Measurements from ENCODE around the gene GCAT.
"Not testable (repeated sequence)": the region's sequence is repeated elsewhere in the genome, so short reads cannot be mapped to it uniquely, and the experiment has no call there.

Gene GCAT

GRCh38 chr22:37782340-37783168 is 25.2 kb upstream of the GCAT start:
- DNase-seq (ENCODE audit: low read depth in 1 of 2, low spot score in 1 of 2): no peak

- no peak for DNase-seq (ENCODE audit: low read depth in 1 of 2, low spot score in 1 of 2)
Measured at GRCh38 chr22:37784829-37785495, 22.8 kb upstream of the GCAT start.

DNA sequence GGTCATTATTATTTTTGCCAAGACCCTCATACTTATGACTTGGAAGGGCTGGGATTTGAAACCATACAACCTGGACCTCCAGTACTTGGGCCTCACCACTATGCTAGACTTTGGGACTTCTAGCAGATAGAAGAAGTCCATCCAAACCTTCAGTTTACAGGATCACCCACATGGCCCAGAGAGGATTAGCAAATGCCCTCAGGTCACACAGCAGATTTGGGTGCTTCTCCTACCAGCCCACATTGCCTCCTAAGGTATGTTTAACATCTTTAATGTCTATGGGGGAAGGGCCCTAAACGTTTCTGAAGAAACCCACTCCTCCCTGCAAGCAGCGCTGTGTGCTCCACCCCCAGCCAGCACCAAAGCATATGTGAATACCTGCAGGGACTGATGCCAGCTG is 17.5 kb upstream of the GCAT start:
- DNase-seq (ENCODE audit: low read depth in 1 of 2, low spot score in 1 of 2): no peak

DNA sequence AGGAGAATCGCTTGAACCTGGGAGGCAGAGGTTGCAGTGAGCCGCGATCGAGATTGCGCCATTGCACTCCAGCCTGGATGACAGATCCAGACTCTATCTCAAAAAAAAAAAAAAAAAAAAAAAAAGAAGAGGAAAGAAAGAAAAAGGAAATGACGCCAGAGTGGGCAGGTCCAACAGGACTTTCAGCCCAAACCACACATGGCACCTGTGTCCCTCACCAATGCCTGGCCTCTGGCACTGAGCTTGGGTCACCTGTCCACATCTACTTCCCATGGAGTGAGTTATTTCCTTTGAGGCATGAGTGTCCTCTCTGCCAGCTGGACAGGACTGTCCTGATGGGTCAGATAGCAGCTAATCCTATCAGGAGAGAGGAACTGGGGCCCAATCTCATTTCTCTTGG is 15.2 kb upstream of the GCAT start:
- DNase-seq (ENCODE audit: low read depth in 1 of 2, low spot score in 1 of 2): no peak

GRCh38 chr22:37794376-37794775 is 13.4 kb upstream of the GCAT start:
- DNase-seq (ENCODE audit: low read depth in 1 of 2, low spot score in 1 of 2): no peak

DNA sequence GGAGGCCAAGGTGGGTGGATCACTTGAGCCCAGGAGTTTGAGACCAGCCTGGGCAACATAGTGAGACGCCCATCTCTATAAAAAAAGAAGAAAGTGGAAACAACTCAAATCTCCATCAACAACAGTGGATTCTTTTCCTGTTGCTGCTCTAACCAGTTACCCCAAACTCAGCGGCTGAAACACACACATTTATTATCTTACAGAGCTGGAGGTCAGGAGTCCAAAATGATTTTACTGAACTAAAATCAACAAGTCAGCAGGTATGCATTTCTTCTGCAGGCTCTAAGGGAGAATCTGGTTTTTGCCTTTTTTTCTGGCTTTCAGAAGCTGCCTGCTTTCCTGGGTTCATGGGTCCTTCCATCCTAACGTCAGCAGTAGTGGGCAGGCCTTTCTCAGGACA is 11.7 kb upstream of the GCAT start:
- DNase-seq (ENCODE audit: low read depth in 1 of 2, low spot score in 1 of 2): no peak

DNA sequence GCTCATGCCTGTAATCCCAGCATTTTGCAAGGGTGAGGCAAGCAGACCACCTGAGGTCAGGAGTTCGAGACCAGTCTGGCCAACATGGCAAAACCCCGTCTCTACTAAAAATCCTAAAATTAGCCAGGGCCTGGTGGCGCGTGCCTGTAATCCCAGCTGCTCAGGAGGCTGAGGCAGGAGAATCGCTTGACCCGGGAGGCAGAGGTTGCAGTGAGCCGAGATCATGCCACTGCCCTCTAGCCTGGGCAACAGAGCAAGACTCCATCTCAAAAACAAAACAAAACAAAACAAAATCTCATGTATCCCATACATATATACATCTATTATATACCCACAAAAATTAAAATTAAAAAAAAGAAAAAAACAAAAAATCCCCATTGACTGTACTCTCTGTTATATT is 10.5 kb upstream of the GCAT start:
- not testable (repeated sequence) for DNase-seq (ENCODE audit: low read depth in 1 of 2, low spot score in 1 of 2)

DNA sequence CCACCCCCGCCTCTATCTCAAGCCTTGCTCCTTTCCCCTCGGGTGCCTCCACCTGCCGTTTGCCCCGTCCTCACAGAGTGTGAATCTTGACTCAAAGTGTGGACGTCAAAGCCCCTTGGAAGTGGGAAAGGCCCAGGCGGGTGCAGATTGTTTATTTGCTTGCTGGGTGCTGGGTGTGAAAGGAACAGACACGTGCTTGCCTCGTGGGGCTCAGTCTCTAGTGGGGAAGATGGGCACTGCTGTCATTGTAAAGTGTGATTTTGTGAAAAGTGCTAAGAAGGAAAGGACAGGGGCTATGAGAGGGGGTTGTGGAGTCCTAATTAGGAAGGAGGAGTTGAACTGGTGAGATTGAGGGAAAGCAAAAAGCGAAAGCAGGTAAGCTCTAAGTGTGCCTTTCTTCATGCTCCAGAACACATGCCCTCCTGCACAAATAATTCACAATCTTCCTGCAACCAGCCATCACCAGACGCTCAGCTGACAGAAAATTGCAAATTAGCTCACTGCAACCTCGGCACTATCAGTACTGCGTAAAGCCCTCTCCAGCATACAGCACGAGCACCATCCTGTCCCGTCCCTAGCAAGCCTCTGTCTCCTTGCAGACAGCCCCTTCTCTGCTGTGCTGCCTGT is 9.7 kb upstream of the GCAT start:
- DNase-seq (ENCODE audit: low read depth in 1 of 2, low spot score in 1 of 2): no peak

DNA sequence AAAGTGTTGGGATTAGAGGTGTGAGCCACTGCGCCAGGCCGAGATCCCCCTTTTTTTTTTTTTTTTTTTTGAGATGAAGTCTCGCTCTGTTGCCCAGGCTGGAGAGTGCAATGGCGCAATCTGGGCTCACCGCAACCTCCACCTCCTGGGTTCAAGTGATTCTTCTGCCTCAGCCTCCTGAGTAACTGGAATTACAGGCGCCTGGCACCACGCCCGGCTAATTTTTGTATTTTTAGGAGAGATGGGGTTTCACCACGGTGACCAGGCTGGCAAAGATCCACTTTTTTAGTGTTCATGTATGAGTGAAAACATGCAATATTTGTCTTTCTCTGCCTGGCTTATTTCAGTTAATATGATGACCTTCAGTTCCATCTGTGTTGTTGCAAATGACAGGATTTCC is 7.8 kb upstream of the GCAT start:
- DNase-seq (ENCODE audit: low read depth in 1 of 2, low spot score in 1 of 2): not testable (repeated sequence)

- no peak for DNase-seq (ENCODE audit: low read depth in 1 of 2, low spot score in 1 of 2)
Measured at GRCh38 chr22:37801946-37802309, 5.8 kb upstream of the GCAT start.

DNA sequence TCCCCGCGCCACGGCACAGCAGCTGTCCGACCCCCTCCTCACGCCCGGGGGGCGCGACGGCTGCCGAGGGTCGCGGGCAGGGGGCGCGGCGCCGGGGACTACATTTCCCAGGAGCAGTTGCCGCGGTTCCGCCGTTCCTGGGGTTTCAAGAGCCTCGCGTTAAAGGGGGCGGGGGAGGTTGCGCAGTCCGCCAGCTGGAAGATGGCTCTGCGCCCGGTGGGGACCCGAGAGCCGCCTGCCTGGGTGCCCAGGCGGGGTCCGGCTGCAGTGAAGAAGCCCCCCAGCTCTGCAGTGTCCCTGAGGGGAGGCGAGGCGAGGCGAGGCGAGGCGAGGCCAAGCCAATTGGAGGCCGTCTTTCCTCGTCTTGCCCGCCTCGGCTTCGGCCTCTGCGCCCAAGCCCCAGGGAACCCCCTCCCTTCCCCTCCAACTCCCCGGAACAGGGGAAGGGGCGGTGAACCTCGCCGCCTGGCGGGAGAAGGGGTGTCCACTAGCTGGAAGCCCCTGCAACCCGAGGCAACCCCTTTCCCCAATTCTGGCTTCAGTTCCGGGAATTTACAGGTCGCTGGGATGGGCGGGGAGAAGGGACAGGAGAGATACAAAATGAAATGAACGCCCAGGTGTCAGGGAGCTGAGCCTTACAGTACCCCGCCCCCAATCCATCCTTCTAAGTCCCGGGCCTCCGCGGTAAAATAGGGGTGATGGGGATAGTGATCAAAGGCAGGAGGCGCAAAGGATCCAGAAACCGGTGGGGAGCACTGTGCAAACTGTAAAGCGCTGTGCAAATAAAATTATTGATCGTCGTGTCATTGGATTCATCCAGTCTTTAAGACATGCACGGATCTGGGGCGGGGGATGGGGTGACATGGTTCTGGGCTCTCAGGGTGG is 5.2 kb upstream of the GCAT start:
- DNase-seq (ENCODE audit: low read depth in 1 of 2, low spot score in 1 of 2): no peak

DNA sequence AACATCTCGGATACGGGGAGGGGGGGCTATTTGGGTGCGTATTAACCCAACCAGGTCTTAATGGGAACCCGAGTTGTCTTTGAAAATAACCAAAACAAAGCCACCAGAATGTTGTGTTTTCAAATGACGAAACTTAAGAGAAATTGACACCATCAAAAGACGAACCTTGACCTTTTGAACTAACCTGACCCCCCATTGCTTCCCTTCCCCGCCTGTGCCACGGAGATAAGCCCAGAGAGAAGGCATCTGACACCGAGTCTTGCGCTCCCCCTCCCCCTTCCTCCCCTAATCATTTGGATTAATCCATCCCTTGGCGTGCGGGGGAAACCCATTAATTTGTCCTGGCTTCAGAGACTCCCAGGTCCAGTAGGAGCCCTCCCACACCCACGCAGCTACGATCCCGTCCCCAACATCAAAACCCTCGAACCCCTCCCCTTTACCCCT is 4.5 kb upstream of the GCAT start:
- DNase-seq (ENCODE audit: low read depth in 1 of 2, low spot score in 1 of 2): no peak

DNA sequence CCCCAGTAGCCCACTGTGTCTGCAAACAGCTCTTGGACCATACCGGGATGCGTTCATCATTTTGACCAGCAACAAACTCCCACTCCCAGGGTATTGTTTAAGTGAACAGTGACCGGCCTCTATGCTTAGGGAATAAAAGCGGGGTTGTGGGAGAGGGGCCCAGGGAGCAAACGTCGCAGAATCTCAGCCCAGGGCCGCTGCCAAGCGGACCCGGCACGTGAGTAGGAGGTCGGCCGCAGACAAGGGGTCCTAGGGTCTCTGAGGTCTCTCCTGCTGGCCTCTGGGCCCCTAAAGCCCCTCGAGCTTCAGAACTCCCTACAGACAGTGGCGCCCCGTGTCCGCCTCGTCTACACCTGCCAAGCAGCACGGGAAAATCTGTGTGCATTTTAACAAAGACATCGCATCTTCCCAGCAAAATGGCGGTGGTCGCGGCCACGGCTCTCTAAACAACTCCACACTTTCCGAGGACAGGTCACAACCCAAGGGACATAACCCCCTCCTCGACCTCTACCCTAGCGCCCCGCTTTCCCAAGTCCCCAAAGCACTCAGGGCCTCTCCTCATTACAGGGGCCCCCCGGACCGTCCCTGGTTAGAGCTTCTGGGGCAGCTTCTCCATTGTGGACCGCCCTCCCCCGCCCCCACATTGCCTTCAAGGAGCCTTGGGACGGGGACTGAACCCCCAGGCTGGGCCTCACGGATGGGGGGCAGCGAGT is 3.9 kb upstream of the GCAT start:
- DNase-seq (ENCODE audit: low read depth in 1 of 2, low spot score in 1 of 2): no peak

DNA sequence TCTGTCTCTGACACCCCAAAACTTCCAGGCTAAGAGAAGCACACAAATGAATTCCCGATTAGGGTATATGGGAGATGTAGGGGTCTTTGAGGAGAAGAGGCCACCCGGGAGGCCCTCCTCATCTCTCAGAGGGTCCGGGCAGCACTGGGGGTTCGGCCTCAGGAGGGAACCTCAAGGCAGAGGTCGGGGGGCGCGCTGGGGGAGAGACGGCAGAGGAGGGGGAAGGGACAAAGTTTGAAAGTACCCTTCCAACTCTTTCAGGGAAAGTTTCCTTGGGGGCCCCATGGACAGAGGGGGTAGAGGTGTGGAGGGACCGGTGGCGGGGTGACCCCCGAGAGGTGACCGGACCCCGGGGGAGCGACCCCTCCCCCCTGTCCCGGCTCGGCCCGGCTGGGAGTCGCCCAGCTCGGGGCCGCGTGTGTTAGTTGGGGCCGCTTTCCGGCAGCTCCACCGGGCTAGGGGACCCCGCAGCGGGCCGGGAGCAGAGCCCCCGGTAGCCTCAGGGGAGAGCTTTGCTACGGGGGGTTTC is 3.3 kb upstream of the GCAT start:
- no peak for DNase-seq (ENCODE audit: low read depth in 1 of 2, low spot score in 1 of 2)

DNA sequence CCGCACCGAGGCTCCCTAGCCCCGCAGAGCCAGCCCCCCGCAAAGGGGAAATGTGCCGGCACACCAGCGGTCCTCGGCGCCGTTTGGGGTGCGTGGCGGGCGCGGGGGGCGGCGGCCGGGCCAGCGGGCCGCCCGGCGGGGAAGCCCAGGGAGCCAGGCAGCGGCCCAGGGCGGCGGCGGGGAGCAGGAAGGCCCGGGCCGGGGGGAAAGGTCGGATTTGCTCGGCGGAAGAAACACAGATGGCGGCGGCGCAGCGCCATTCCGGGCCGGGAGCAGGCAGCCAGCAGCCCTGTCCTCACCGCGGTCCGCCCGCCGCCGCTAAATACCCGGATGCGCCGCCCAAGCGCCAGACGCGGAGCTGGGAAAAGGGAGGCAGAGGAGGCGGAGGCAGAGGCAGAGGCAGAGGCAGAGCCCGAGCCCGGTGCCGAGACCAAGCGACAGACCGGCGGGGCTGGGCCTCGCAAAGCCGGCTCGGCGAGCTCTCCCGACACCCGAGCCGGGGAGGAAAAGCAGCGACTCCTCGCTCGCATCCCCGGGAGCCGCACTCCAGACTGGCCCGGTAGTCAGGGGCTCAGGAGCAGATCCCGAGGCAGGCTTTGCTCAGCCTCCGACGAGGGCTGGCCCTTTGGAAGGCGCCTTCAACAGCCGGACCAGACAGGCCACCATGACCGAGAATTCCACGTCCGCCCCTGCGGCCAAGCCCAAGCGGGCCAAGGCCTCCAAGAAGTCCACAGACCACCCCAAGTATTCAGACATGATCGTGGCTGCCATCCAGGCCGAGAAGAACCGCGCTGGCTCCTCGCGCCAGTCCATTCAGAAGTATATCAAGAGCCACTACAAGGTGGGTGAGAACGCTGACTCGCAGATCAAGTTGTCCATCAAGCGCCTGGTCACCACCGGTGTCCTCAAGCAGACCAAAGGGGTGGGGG is 2.6 kb upstream of the GCAT start:
- DNase-seq (ENCODE audit: low read depth in 1 of 2, low spot score in 1 of 2): peak; percentile 38 to 40

DNA sequence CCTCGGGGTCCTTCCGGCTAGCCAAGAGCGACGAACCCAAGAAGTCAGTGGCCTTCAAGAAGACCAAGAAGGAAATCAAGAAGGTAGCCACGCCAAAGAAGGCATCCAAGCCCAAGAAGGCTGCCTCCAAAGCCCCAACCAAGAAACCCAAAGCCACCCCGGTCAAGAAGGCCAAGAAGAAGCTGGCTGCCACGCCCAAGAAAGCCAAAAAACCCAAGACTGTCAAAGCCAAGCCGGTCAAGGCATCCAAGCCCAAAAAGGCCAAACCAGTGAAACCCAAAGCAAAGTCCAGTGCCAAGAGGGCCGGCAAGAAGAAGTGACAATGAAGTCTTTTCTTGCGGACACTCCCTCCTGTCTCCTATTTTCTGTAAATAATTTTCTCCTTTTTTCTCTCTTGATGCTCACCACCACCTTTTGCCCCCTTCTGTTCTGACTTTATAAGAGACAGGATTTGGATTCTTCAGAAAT is 1.9 kb upstream of the GCAT start:
- DNase-seq (ENCODE audit: low read depth in 1 of 2, low spot score in 1 of 2): no peak

- DNase-seq (ENCODE audit: low read depth in 1 of 2, low spot score in 1 of 2): no peak
Measured at GRCh38 chr22:37806409-37807333, 1.1 kb upstream of the GCAT start.

DNA sequence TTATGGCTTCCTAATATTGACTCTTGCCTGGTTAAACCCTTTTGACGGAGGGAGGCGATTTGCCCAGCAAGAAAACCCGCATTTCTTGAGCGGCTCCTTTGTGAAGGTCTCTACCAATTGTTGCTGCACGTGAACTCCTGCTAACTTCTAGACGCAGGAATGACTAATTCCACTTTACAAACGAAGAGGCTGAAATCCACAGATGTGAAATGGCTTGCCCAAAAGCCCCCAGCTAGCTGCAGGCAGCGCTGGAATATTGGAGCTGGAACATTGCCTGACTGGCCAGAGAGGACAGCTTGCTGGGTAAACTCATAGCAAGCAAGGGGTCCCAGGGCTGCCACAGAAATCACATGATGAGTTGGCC is 542 bp downstream of the GCAT start:
- DNase-seq (ENCODE audit: low read depth in 1 of 2, low spot score in 1 of 2): no peak

Measured in activated T-helper 1 cell treated with anti-CD3 and anti-CD28 coated beads, Interleukin-2, amount 50 U/mL, for 16 hours (primary cell).